ENCODE data around the gene EHD4. TPM values are rescaled to one million over a fixed set of nuclear protein-coding genes. Genes with fewer than 3 reads are reported as not detected.

Gene EHD4
- polyA plus RNA-seq, 1 experiment, result 19.3 TPM

DNA sequence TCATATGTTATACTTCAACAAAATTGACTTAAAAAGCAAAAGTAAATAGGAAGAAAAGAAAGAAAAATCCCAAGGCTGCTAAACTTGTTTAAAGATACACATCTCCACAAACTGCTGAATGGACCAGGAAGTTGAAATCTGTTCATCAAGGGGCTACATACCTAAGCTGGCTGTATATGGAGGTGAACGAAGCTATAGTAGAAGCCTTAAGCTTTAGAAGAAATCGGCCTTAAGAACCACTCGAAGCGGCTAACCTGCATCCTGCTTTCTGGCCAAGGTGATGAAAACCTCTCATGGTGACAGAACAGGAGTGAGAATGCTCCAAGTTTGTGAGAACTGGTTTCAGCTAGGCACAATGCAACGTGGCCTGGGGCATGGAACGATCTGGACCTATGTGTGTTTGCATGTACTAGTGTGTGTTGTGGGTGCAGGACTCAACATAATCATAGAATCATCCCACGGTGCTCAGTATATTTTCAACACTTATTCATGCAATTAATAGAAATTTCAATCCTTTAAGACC, 47.2 kb downstream of the EHD4 start:
- ChIA-PET CTCF (interaction anchor here (1.1 kb wide), 1 partner anchor 151 kb away, joined by 3 read pairs; the partner anchor contains the start of gene MAPKBP1), POLR2A (no interaction called here)
- Histone ChIP-seq H3K27me3 (ENCODE audit: control insufficient read depth, insufficient read depth, low read length) (no peaks in the 10 kb centered on the region), H3K27ac (ENCODE audit: low read depth, low read length) (no peak overlapping the region), H3K9me3 (ENCODE audit: control insufficient read depth, insufficient read depth, low read length) (no peaks in the 10 kb centered on the region), H3K4me3 (ENCODE audit: low read depth, low read length) (no peak overlapping the region)
- no peak for DNase-seq (ENCODE audit: low read depth, low spot score)
- no peak for TF ChIP-seq CTCF (IDR thresholded peaks at IDR 0.05; ENCODE audit: low read depth, low read length)

- DNase-seq (ENCODE audit: low read depth, low spot score), result no peak
- TF ChIP-seq CTCF (IDR thresholded peaks at IDR 0.05; ENCODE audit: low read depth, low read length), result no peak
- no peaks in the 10 kb centered on the region for H3K9me3 ChIP-seq (ENCODE audit: control insufficient read depth, insufficient read depth, low read length)
- CTCF ChIA-PET, result interaction anchor here (1.1 kb wide), 2 partner anchors 151 to 320 kb away, joined by 3 read pairs; no protein-coding TSS in a partner anchor
- H3K4me3 ChIP-seq (ENCODE audit: low read depth, low read length), result no peak overlapping the region
- H3K27me3 ChIP-seq (ENCODE audit: control insufficient read depth, insufficient read depth, low read length), result no peaks in the 10 kb centered on the region
- POLR2A ChIA-PET, result no interaction called here
- H3K27ac ChIP-seq (ENCODE audit: low read depth, low read length), result no peak overlapping the region
These were observed 48.9 kb downstream of the EHD4 start for GRCh38 chr15:41923401-41923997.

GRCh38 chr15:41922353-41922752, 50.0 kb downstream of the EHD4 start:
- no peak for DNase-seq (ENCODE audit: low read depth, low spot score)
- CTCF ChIA-PET, result interaction anchor here (1.1 kb wide), 1 partner anchor 319 kb away, joined by 3 read pairs; no protein-coding TSS in a partner anchor
- POLR2A ChIA-PET, result no interaction called here
- no peaks in the 10 kb centered on the region for H3K27me3 ChIP-seq (ENCODE audit: control insufficient read depth, insufficient read depth, low read length)
- no peaks in the 10 kb centered on the region for H3K9me3 ChIP-seq (ENCODE audit: control insufficient read depth, insufficient read depth, low read length)
- no peak overlapping the region for H3K4me3 ChIP-seq (ENCODE audit: low read depth, low read length)
- no peak for TF ChIP-seq CTCF (IDR thresholded peaks at IDR 0.05; ENCODE audit: low read depth, low read length)
- H3K27ac ChIP-seq (ENCODE audit: low read depth, low read length), result no peak overlapping the region

DNA sequence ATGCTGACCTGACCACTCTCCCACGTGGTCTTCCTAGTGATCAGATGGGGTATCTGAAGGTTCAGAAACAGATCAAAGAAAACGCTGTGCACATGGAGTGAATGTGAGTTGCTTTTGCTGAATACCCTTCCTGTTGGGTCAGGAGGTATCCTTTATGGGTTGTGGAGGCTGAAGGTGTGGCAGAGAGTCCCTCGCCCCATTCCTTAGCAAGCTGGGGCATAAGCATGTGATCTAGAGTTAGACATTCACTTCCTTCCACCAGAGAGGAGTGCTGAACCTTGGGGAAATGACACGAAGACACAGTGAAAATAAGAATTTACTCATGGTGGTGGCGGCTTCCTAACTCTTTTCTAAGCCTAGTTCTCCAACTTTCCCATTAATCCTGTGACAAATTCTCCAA, 50.7 kb downstream of the EHD4 start:
- no peak for DNase-seq (ENCODE audit: low read depth, low spot score)
- no peak for TF ChIP-seq CTCF (IDR thresholded peaks at IDR 0.05; ENCODE audit: low read depth, low read length)
- no peaks in the 10 kb centered on the region for H3K27me3 ChIP-seq (ENCODE audit: control insufficient read depth, insufficient read depth, low read length)
- no peak overlapping the region for H3K4me3 ChIP-seq (ENCODE audit: low read depth, low read length)
- no peaks in the 10 kb centered on the region for H3K9me3 ChIP-seq (ENCODE audit: control insufficient read depth, insufficient read depth, low read length)
- no peak overlapping the region for H3K27ac ChIP-seq (ENCODE audit: low read depth, low read length)
- ChIA-PET POLR2A (no interaction called here), CTCF (no interaction called here)

DNA sequence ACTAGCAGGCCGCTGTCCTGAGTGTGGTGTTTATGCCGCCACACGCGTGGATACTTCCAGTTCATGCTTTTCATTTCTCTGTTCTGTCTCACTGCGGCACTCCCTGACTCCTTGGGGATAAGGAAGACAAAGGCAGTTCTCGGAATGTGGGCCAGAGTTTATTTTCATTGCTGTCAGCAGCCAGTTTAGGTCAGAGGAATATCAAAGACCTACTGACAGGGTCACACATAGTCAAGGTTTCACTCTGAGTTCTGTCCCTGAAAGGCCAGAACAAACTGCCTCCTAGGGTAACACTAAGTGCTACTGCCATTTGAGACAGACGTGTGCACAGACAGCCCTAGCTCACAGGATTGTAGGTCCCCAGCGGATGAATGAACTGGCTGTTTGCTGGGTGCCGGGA, 51.2 kb downstream of the EHD4 start:
- Histone ChIP-seq H3K27ac (ENCODE audit: low read depth, low read length) (no peak overlapping the region), H3K9me3 (ENCODE audit: control insufficient read depth, insufficient read depth, low read length) (no peaks in the 10 kb centered on the region), H3K27me3 (ENCODE audit: control insufficient read depth, insufficient read depth, low read length) (no peaks in the 10 kb centered on the region), H3K4me3 (ENCODE audit: low read depth, low read length) (no peak overlapping the region)
- ChIA-PET CTCF (no interaction called here), POLR2A (no interaction called here)
- no peak for TF ChIP-seq CTCF (IDR thresholded peaks at IDR 0.05; ENCODE audit: low read depth, low read length)
- DNase-seq (ENCODE audit: low read depth, low spot score), result no peak
